GM23338 (cell line): ENCODE results near the gene SRGAP1.

ENCODE experiments used
- CREB1 ChIP-seq: fragments of 250-450 bp; sonication (Bioruptor Pico); IDR thresholded peaks from 2 replicates; pipeline ENCODE4 v1.5.0; 2020; ENCODE audit warnings: low read depth, mild to moderate bottlenecking, moderate library complexity
- EZH2 ChIP-seq: fragments of 200-600 bp; sonication (generic); IDR thresholded peaks from one replicate; pipeline ENCODE4 v1.8.0; 2017; ENCODE audit warnings: antibody characterized with exemption, mild to moderate bottlenecking, low read depth; ENCODE audit not compliant: unreplicated experiment
- EZH2phosphoT487 ChIP-seq: fragments of 200-600 bp; sonication (generic); IDR thresholded peaks from one replicate; pipeline ENCODE4 v1.8.1; 2018; ENCODE audit warnings: antibody characterized with exemption; ENCODE audit not compliant: unreplicated experiment
- JUNB ChIP-seq: IDR thresholded peaks from one replicate; pipeline ENCODE4 v1.6.1; 2016; ENCODE audit warnings: antibody characterized with exemption; ENCODE audit not compliant: unreplicated experiment
- NANOG ChIP-seq: IDR thresholded peaks from 2 replicates; pipeline ENCODE4 v1.6.1; 2016; ENCODE audit warnings: antibody characterized with exemption, borderline replicate concordance
- POLR2AphosphoS5 ChIP-seq: IDR thresholded peaks from 2 replicates; pipeline ENCODE4 v1.6.1; 2016; ENCODE audit warnings: antibody characterized with exemption, low read depth
- STAT1 ChIP-seq: IDR thresholded peaks from one replicate; pipeline ENCODE4 v1.6.1; 2016; ENCODE audit warnings: antibody characterized with exemption; ENCODE audit not compliant: unreplicated experiment
- ZNF114 ChIP-seq: fragments of 250-450 bp; sonication (Bioruptor Pico); IDR thresholded peaks from 2 replicates; pipeline ENCODE4 v1.5.0; 2020; ENCODE audit warnings: mild to moderate bottlenecking, moderate library complexity
- ZNF331 ChIP-seq: fragments of 250-450 bp; sonication (Bioruptor Pico); IDR thresholded peaks from 2 replicates; pipeline ENCODE4 v1.5.0; 2020; ENCODE audit warnings: low read depth, mild to moderate bottlenecking, moderate library complexity
- TF ChIP-seq, protein P1 (sequence below), 2 experiments: fragments of 200-600 bp in 1 of 2; sonication (generic) in 1 of 2; conservative IDR thresholded peaks; 2 replicates each; pipeline versions ENCODE4 v1.5.1 to v1.6.1; 2016 to 2017; ENCODE audit warnings: antibody characterized with exemption in 2 of 2, low read depth in 2 of 2, mild to moderate bottlenecking in 2 of 2, moderate library complexity in 1 of 2
- TF ChIP-seq, protein P2 (sequence below): IDR thresholded peaks from 2 replicates; pipeline ENCODE4 v1.6.1; 2016; ENCODE audit warnings: antibody characterized with exemption
- TF ChIP-seq, protein P3 (sequence below): IDR thresholded peaks from one replicate; pipeline ENCODE4 v1.6.1; 2018; ENCODE audit warnings: antibody characterized with exemption; ENCODE audit not compliant: unreplicated experiment

DNA sequence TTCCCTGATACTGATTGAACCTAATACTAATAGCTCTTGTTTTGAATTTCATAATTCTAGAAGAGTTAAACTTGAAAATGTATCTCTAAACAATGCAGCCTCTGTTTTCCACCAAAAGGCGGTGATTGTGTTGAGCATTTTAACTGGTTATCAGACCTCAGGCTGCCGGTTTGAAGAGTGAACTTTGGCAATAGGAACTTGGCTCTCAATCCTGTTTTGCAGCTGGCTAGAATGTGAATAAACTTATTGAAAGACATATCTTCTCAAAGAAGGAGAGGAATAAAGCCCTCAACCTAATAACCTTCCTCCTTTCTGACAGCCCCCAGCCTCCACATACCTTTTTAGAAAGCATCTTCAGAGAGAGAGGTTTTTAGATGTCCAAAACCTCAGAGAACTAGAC, 105.4 kb downstream of the SRGAP1 start:
- TF ChIP-seq, protein P1, sequence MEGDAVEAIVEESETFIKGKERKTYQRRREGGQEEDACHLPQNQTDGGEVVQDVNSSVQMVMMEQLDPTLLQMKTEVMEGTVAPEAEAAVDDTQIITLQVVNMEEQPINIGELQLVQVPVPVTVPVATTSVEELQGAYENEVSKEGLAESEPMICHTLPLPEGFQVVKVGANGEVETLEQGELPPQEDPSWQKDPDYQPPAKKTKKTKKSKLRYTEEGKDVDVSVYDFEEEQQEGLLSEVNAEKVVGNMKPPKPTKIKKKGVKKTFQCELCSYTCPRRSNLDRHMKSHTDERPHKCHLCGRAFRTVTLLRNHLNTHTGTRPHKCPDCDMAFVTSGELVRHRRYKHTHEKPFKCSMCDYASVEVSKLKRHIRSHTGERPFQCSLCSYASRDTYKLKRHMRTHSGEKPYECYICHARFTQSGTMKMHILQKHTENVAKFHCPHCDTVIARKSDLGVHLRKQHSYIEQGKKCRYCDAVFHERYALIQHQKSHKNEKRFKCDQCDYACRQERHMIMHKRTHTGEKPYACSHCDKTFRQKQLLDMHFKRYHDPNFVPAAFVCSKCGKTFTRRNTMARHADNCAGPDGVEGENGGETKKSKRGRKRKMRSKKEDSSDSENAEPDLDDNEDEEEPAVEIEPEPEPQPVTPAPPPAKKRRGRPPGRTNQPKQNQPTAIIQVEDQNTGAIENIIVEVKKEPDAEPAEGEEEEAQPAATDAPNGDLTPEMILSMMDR (conservative IDR thresholded peaks at IDR 0.05; ENCODE audit: low read depth in 2 of 2): no peak
- TF ChIP-seq, protein P2, sequence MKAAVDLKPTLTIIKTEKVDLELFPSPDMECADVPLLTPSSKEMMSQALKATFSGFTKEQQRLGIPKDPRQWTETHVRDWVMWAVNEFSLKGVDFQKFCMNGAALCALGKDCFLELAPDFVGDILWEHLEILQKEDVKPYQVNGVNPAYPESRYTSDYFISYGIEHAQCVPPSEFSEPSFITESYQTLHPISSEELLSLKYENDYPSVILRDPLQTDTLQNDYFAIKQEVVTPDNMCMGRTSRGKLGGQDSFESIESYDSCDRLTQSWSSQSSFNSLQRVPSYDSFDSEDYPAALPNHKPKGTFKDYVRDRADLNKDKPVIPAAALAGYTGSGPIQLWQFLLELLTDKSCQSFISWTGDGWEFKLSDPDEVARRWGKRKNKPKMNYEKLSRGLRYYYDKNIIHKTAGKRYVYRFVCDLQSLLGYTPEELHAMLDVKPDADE: no peak
- TF ChIP-seq POLR2AphosphoS5: no peak
- TF ChIP-seq EZH2phosphoT487: no peak
- no peak for TF ChIP-seq EZH2
- no peak for TF ChIP-seq JUNB
- TF ChIP-seq CREB1 (CRISPR knock-in tag): no peak
- TF ChIP-seq, protein P3, sequence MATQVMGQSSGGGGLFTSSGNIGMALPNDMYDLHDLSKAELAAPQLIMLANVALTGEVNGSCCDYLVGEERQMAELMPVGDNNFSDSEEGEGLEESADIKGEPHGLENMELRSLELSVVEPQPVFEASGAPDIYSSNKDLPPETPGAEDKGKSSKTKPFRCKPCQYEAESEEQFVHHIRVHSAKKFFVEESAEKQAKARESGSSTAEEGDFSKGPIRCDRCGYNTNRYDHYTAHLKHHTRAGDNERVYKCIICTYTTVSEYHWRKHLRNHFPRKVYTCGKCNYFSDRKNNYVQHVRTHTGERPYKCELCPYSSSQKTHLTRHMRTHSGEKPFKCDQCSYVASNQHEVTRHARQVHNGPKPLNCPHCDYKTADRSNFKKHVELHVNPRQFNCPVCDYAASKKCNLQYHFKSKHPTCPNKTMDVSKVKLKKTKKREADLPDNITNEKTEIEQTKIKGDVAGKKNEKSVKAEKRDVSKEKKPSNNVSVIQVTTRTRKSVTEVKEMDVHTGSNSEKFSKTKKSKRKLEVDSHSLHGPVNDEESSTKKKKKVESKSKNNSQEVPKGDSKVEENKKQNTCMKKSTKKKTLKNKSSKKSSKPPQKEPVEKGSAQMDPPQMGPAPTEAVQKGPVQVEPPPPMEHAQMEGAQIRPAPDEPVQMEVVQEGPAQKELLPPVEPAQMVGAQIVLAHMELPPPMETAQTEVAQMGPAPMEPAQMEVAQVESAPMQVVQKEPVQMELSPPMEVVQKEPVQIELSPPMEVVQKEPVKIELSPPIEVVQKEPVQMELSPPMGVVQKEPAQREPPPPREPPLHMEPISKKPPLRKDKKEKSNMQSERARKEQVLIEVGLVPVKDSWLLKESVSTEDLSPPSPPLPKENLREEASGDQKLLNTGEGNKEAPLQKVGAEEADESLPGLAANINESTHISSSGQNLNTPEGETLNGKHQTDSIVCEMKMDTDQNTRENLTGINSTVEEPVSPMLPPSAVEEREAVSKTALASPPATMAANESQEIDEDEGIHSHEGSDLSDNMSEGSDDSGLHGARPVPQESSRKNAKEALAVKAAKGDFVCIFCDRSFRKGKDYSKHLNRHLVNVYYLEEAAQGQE: no peak
- TF ChIP-seq ZNF114 (CRISPR knock-in tag): no peak
- TF ChIP-seq NANOG: no peak
- TF ChIP-seq STAT1: no peak
- no peak for TF ChIP-seq ZNF331 (CRISPR knock-in tag)
